ENCODE measurements around the gene EPS15.

DNA sequence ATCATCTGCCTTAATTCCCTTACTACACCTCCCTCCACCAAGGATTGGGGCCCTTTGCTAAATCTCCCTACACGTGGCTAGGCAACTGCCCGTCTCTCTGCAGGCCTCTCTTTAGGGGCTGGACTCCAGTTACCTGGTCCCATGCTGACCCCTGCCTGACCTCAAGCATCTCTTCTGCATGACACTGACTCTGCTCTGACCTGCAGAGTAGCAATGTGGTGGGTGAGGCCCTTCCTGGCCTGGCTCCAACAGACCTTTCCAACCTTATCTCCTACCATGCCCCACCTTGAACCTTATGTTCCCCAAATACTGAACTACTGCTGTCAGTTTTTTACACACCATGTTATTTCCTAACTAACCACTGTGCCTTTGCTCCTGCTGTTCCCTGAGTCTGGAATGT, 45.9 kb upstream of the EPS15 start:
- TF ChIP-seq POLR2A (IDR thresholded peaks at IDR 0.05; ENCODE audit: low read length) (no peak), GATA1 (IDR thresholded peaks at IDR 0.05; ENCODE audit: low read depth, low read length) (no peak)
